ENCODE results near the gene TBL3.

DNA sequence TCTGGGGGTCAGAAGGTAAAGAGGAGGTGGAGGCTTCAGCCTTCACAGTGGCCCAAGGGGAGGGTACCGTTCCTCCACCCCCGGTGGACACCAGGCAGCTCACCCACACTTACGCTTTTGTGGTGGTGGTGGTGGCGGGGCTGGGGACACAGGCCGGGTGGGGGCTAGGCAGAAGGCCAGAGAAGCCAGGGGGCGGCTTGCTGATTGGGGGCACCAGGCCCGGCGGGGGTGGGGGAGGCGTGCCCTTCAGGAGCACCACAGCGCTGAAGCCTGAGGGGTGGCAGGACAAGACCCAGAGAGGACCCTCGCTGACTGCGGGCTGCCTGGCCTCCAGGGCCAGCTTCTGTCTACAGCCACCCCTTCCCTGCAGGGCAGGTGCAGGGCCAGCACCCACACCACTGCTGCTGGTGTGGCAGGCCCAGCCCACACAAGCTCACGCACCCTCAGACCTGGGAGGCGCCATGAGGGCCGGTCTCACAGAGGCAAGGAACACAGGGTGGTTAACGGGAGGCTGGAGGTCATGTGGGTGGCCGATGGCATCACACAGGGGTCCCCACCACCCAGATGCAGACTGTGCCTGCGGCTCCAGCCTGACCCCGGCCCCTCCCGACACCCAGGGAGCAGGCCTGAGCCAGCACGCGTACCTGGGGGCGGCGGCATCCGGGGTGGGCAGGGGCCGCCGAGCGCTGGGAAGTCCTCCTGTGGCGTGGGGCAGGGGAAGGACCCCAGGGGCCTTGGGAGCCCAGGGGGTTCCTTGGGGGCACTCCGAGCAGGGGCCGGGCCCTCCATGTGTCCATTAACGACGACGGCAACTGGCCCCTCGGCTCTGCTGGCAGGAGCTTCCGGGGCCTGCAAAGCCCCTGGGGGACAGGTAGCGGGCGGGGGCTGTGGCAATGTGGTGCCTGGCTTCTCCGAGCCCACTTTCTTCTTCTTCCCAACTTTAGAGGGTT, 27.3 kb downstream of the TBL3 start:
- TF ChIP-seq CREB1 (CRISPR knock-in tag; IDR thresholded peaks at IDR 0.05) (no peak), IRF2 (CRISPR knock-in tag; IDR thresholded peaks at IDR 0.05; ENCODE audit: borderline replicate concordance, low read depth) (no peak), TEAD4 (CRISPR knock-in tag; IDR thresholded peaks at IDR 0.05) (no peak), GABPB1 (CRISPR knock-in tag; IDR thresholded peaks at IDR 0.05) (no peak)
- TF ChIP-seq, protein P1, sequence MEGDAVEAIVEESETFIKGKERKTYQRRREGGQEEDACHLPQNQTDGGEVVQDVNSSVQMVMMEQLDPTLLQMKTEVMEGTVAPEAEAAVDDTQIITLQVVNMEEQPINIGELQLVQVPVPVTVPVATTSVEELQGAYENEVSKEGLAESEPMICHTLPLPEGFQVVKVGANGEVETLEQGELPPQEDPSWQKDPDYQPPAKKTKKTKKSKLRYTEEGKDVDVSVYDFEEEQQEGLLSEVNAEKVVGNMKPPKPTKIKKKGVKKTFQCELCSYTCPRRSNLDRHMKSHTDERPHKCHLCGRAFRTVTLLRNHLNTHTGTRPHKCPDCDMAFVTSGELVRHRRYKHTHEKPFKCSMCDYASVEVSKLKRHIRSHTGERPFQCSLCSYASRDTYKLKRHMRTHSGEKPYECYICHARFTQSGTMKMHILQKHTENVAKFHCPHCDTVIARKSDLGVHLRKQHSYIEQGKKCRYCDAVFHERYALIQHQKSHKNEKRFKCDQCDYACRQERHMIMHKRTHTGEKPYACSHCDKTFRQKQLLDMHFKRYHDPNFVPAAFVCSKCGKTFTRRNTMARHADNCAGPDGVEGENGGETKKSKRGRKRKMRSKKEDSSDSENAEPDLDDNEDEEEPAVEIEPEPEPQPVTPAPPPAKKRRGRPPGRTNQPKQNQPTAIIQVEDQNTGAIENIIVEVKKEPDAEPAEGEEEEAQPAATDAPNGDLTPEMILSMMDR (IDR thresholded peaks at IDR 0.05): no peak
- TF ChIP-seq, protein P2, sequence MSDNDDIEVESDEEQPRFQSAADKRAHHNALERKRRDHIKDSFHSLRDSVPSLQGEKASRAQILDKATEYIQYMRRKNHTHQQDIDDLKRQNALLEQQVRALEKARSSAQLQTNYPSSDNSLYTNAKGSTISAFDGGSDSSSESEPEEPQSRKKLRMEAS (CRISPR knock-in tag; IDR thresholded peaks at IDR 0.05): no peak
- TF ChIP-seq, protein P3, sequence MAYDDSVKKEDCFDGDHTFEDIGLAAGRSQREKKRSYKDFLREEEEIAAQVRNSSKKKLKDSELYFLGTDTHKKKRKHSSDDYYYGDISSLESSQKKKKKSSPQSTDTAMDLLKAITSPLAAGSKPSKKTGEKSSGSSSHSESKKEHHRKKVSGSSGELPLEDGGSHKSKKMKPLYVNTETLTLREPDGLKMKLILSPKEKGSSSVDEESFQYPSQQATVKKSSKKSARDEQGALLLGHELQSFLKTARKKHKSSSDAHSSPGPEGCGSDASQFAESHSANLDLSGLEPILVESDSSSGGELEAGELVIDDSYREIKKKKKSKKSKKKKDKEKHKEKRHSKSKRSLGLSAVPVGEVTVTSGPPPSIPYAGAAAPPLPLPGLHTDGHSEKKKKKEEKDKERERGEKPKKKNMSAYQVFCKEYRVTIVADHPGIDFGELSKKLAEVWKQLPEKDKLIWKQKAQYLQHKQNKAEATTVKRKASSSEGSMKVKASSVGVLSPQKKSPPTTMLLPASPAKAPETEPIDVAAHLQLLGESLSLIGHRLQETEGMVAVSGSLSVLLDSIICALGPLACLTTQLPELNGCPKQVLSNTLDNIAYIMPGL (CRISPR knock-in tag; IDR thresholded peaks at IDR 0.05): no peak
- TF ChIP-seq, protein P4, sequence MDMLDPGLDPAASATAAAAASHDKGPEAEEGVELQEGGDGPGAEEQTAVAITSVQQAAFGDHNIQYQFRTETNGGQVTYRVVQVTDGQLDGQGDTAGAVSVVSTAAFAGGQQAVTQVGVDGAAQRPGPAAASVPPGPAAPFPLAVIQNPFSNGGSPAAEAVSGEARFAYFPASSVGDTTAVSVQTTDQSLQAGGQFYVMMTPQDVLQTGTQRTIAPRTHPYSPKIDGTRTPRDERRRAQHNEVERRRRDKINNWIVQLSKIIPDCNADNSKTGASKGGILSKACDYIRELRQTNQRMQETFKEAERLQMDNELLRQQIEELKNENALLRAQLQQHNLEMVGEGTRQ (CRISPR knock-in tag; IDR thresholded peaks at IDR 0.05): no peak
- TF ChIP-seq, protein P5, sequence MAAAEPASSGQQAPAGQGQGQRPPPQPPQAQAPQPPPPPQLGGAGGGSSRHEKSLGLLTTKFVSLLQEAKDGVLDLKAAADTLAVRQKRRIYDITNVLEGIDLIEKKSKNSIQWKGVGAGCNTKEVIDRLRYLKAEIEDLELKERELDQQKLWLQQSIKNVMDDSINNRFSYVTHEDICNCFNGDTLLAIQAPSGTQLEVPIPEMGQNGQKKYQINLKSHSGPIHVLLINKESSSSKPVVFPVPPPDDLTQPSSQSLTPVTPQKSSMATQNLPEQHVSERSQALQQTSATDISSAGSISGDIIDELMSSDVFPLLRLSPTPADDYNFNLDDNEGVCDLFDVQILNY (CRISPR knock-in tag; IDR thresholded peaks at IDR 0.05): no peak
- TF ChIP-seq, protein P6, sequence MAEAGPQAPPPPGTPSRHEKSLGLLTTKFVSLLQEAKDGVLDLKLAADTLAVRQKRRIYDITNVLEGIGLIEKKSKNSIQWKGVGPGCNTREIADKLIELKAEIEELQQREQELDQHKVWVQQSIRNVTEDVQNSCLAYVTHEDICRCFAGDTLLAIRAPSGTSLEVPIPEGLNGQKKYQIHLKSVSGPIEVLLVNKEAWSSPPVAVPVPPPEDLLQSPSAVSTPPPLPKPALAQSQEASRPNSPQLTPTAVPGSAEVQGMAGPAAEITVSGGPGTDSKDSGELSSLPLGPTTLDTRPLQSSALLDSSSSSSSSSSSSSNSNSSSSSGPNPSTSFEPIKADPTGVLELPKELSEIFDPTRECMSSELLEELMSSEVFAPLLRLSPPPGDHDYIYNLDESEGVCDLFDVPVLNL (CRISPR knock-in tag; IDR thresholded peaks at IDR 0.05; ENCODE audit: borderline replicate concordance, low read depth): no peak
